ENCODE measurements around the gene TAF12.
"Not testable (repeated sequence)": the region's sequence is repeated elsewhere in the genome, so short reads cannot be mapped to it uniquely, and the experiment has no call there.

TAF12 gene

GRCh38 chr1:28680151-28680550, 37.3 kb upstream of the TAF12 start:
- H3K9me2 ChIP-seq (ENCODE audit: low read depth, low read length), result no peaks in the 10 kb centered on the region
- no peak overlapping the region for H3K4me2 ChIP-seq (ENCODE audit: low read length)
- no peak overlapping the region for H3K4me3 ChIP-seq (ENCODE audit: low read depth, low read length, poor library complexity, severe bottlenecking)
- no peak overlapping the region for H3K27ac ChIP-seq (ENCODE audit: low read depth, low read length, poor library complexity, severe bottlenecking)
- H3K27me3 ChIP-seq (ENCODE audit: insufficient read depth, low read length), result no peaks in the 10 kb centered on the region
- TF ChIP-seq CTCF (IDR thresholded peaks at IDR 0.05; ENCODE audit: low read length) (no peak), EZH2 (IDR thresholded peaks at IDR 0.05; ENCODE audit: borderline replicate concordance, low read length) (no peak)
- peaks cover 3% of the 10 kb centered on the region for H3K36me3 ChIP-seq (ENCODE audit: insufficient read depth, low read length)
- H3F3A ChIP-seq (ENCODE audit: insufficient read depth, low read length), result no peaks in the 10 kb centered on the region
- H3K9ac ChIP-seq (ENCODE audit: low read length), result no peak overlapping the region
- H3K79me2 ChIP-seq (ENCODE audit: insufficient read depth, low read length), result no peaks in the 10 kb centered on the region; the same call in 1 of the 2 replicates
- H3K4me1 ChIP-seq (ENCODE audit: insufficient read depth, low read length, severe bottlenecking), result no peaks in the 10 kb centered on the region
- no peaks in the 10 kb centered on the region for H4K20me1 ChIP-seq (ENCODE audit: insufficient read depth, low read length)
- H3K9me3 ChIP-seq (ENCODE audit: low read length), result no peaks in the 10 kb centered on the region
- H2AFZ ChIP-seq (ENCODE audit: low read length), result no peak overlapping the region

GRCh38 chr1:28675924-28676257, 33.0 kb upstream of the TAF12 start:
- TF ChIP-seq CTCF (IDR thresholded peaks at IDR 0.05; ENCODE audit: low read length), result no peak
- TF ChIP-seq EZH2 (IDR thresholded peaks at IDR 0.05; ENCODE audit: borderline replicate concordance, low read length), result no peak
- H3K4me2 ChIP-seq (ENCODE audit: low read length), result no peak overlapping the region
- no peaks in the 10 kb centered on the region for H3K9me3 ChIP-seq (ENCODE audit: low read length)
- H3K27ac ChIP-seq (ENCODE audit: low read depth, low read length, poor library complexity, severe bottlenecking), result no peak overlapping the region
- no peaks in the 10 kb centered on the region for H4K20me1 ChIP-seq (ENCODE audit: insufficient read depth, low read length)
- H3K36me3 ChIP-seq (ENCODE audit: insufficient read depth, low read length), result no peaks in the 10 kb centered on the region
- H3K9me2 ChIP-seq (ENCODE audit: low read depth, low read length), result no peaks in the 10 kb centered on the region
- H2AFZ ChIP-seq (ENCODE audit: low read length), result no peak overlapping the region
- H3K9ac ChIP-seq (ENCODE audit: low read length), result no peak overlapping the region
- H3K4me1 ChIP-seq (ENCODE audit: insufficient read depth, low read length, severe bottlenecking), result no peaks in the 10 kb centered on the region
- peaks cover 6% of the 10 kb centered on the region for H3K79me2 ChIP-seq (ENCODE audit: insufficient read depth, low read length)
- H3K4me3 ChIP-seq (ENCODE audit: low read depth, low read length, poor library complexity, severe bottlenecking), result no peak overlapping the region
- H3K27me3 ChIP-seq (ENCODE audit: insufficient read depth, low read length), result no peaks in the 10 kb centered on the region
- no peaks in the 10 kb centered on the region for H3F3A ChIP-seq (ENCODE audit: insufficient read depth, low read length)

- H3K9me3 ChIP-seq (ENCODE audit: low read length); H3K9ac ChIP-seq (ENCODE audit: low read length); H3K27ac ChIP-seq (ENCODE audit: low read depth, low read length, poor library complexity, severe bottlenecking); H3K4me3 ChIP-seq (ENCODE audit: low read depth, low read length, poor library complexity, severe bottlenecking); H3K9me2 ChIP-seq (ENCODE audit: low read depth, low read length); H3K4me2 ChIP-seq (ENCODE audit: low read length); H3K79me2 ChIP-seq (ENCODE audit: insufficient read depth, low read length); H3K27me3 ChIP-seq (ENCODE audit: insufficient read depth, low read length); H3F3A ChIP-seq (ENCODE audit: insufficient read depth, low read length); H4K20me1 ChIP-seq (ENCODE audit: insufficient read depth, low read length); H3K36me3 ChIP-seq (ENCODE audit: insufficient read depth, low read length); H3K4me1 ChIP-seq (ENCODE audit: insufficient read depth, low read length, severe bottlenecking); H2AFZ ChIP-seq (ENCODE audit: low read length): not testable (repeated sequence)
These were observed 30.1 kb upstream of the TAF12 start for GRCh38 chr1:28672971-28673370.

GRCh38 chr1:28671254-28671780, 28.4 kb upstream of the TAF12 start:
- Histone ChIP-seq H3K9me3 (ENCODE audit: low read length) (no peaks in the 10 kb centered on the region), H3K79me2 (ENCODE audit: insufficient read depth, low read length) (peaks cover 10% of the 10 kb centered on the region), H3K4me3 (ENCODE audit: low read depth, low read length, poor library complexity, severe bottlenecking) (no peak overlapping the region), H3K36me3 (ENCODE audit: insufficient read depth, low read length) (no peaks in the 10 kb centered on the region), H3K4me1 (ENCODE audit: insufficient read depth, low read length, severe bottlenecking) (peaks cover 15% of the 10 kb centered on the region), H3F3A (ENCODE audit: insufficient read depth, low read length) (no peaks in the 10 kb centered on the region), H3K27me3 (ENCODE audit: insufficient read depth, low read length) (no peaks in the 10 kb centered on the region), H3K9ac (ENCODE audit: low read length) (no peak overlapping the region), H2AFZ (ENCODE audit: low read length) (no peak overlapping the region), H3K4me2 (ENCODE audit: low read length) (no peak overlapping the region), H3K9me2 (ENCODE audit: low read depth, low read length) (no peaks in the 10 kb centered on the region), H4K20me1 (ENCODE audit: insufficient read depth, low read length) (no peaks in the 10 kb centered on the region), H3K27ac (ENCODE audit: low read depth, low read length, poor library complexity, severe bottlenecking) (no peak overlapping the region)
- TF ChIP-seq EZH2 (IDR thresholded peaks at IDR 0.05; ENCODE audit: borderline replicate concordance, low read length) (no peak), CTCF (IDR thresholded peaks at IDR 0.05; ENCODE audit: low read length) (no peak)
